DMS153 (cell line): ENCODE measurements around the gene CCDC190.
"Not testable (repeated sequence)": the region's sequence is repeated elsewhere in the genome, so short reads cannot be mapped to it uniquely, and the experiment has no call there.

Source experiments
- DNase-seq: peaks from one replicate; lab custom pipeline; 2025; lab: John Stamatoyannopoulos, UW

CCDC190 gene

DNA sequence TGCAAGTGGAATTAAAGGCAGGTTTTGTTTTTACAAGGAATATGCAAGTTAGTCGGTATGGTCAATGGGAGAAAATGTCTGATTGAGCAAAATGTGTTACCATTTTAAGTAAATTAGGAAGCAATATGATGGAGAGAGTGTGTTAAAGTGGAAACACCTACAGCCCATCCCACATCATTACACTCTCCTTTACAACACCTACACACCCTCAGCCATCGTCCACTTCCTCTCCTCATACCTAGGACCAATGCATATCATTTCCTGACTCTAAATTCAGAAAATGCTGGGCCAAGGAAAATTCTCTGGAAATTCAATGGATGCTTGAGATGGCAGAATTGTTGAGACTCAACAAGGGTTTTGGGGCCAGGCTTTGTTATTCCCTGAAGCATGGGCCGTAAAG is 16.4 kb upstream of the CCDC190 start:
- no peak for DNase-seq

DNA sequence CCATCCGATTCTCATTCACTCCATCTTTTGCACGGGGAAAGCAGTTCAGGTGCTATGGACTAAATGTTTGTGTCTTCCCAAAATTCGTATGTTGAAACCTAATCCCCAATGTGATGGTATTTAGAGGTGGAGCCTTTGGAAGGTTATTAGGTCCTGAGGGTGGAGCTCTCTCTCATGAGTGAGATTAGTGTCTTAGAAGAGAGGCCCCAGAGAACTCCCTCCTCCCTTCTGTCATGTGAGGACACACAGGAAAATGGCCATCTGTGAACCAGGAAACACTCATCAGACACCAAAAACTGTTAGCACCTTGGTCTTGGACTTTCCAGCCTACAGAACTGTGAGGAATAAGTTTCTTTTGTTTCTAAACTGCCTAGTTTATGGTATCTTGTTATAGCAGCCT is 15.8 kb upstream of the CCDC190 start:
- DNase-seq: no peak

- peak; percentile 93 for DNase-seq
Measured at GRCh38 chr1:162873671-162874666, 13.0 kb upstream of the CCDC190 start.

DNA sequence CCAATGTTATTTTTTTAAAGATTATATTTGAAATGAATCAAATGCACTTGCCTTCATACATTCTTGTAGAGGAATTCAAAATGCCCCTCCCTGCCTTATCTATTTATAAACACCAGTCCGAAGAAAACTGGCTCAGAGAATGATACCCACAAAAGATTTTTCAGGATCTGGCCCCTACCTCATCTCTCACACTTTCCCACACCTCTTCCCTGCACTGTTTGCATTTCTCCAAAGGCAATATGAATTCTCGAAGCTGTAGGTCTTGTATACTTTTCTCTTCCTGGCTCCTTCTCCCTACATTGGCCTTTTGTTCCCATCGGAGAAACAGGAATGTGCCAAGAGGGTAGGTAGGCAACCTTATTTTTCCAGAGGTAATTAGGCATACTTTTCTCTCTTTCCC is 12.0 kb upstream of the CCDC190 start:
- DNase-seq: no peak

GRCh38 chr1:162871417-162871816 is 10.4 kb upstream of the CCDC190 start:
- not testable (repeated sequence) for DNase-seq

DNA sequence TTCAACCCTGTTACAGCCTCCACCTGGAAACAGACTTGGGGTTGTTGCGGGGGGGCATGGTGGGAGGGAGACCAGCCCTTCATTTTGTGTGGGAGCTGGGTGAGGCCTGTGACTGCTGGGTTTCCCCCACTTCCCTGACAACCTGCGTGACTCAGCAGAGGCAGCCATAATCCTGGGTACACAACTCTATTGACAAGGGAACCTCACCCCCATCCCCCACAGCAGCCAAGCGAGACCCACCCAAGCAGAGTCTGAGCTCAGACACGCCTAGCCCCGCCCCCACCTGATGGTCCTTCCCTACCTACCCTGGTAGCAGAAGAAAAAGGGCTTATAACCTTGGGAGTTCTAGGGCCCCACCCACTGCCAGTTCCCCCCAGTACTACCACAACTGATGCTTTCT is 8.0 kb upstream of the CCDC190 start:
- DNase-seq: no peak

- no peak for DNase-seq
Measured at GRCh38 chr1:162861625-162862024, 650 bp upstream of the CCDC190 start.

DNA sequence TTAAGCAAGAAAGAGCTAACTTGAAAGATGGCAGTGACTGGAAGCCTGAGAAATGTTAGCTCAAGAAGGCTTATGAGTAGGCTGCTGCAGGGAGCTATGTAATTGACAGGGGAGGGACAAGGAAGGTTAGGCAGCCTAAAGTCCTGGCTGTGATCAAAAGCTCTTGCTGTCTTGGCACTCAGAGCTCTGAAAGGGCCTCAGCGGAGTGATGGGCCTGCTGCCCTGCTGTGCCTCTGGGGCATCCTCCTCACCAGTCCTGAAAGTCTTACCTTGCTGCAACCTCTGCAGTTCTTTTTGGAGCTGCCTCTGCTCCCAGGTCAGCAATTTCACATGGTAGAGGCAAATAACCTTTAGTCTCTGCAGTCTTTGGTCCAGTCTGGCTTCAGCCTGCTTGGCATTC is 1.8 kb downstream of the CCDC190 start:
- DNase-seq: no peak

DNA sequence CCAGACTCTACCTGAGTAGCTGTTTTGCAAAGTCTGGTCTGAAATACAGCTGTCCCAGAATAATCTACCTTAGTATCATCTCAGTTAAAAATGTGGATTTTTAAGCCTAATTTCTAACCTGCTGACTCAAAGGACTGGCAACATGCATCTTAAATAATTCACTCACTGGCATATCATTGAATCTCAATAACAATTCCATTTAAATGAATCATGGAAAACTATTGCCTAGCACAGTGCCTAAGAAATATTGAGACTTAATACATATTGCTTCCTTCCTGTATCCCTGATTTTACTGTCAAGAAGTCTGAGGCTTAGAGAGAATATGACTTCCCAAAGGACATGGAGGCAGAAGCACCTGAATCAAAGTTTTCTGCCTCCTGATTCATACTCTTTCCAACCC is 3.1 kb downstream of the CCDC190 start:
- DNase-seq: no peak

DNA sequence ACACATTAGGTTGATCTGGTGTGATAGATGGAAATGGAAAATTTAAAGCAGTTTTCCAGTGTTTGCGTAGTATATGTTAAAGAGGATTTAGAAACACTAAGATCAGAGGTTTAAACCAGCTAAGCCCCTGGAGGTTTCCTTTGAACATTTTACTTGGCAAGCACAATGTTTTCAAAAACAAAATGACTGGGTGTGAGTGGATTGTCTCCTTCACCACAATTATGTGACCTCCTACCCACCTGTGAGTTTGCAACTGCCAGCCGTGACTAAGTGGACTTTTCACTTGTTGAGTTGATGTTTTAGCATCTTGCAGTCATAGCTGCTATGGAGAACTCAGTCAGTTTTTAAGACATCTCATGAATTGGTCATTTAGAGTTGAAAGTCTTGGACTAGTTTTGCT is 4.7 kb downstream of the CCDC190 start:
- DNase-seq: no peak

- no peak for DNase-seq
Measured at GRCh38 chr1:162855461-162856150, 5.4 kb downstream of the CCDC190 start.

- peak; percentile 83 for DNase-seq
Measured at GRCh38 chr1:162854245-162854882, 6.6 kb downstream of the CCDC190 start.

DNA sequence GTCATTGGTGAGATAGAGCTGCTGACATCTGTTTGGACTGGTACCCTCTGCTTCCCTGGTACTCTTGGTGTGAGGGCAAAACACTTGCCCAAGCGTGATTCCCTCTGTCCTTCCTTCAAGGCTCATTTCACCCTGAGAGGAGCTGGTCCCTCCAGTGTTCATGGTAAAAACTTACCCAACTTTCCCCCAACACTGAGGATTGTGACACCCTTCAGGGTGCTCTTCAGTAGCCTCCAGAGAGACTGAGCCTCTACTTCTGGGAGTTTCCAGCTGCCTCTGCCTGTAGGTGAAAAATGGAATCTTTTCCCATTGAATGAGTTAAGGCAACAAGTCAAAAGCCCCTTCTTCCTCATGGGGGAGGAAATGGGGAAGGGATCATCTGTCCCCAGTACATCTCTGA is 9.6 kb downstream of the CCDC190 start:
- DNase-seq: no peak

GRCh38 chr1:162849711-162850110 is 11.3 kb downstream of the CCDC190 start:
- DNase-seq: no peak

DNA sequence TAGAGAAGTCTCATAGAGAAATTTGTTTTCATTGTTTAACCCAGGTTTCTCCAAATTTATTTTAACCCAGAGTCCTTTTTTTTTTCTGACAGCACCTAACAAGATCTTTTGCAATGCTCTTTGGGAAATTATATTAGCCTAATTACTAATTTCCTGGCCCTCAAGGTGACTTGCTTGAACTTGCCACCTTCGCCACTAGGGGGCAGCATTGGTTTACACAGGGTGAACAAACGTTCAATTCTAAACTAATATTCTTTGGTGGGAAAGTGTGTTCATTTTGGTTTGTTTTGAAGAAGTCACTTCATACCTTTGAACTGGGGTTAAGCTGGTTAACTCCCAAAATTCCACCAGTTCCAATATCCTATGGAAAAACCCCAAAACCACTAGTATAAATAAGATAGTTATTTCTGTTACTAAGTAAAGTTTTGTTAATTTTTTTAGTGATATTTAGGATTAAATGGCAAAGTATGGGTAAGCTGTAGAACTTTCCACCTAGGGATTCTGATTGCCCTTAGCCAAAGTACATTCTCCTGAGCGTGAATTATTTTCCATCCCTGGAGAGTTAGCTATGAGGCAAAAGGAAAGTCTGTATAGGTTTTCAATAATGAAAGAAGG is 13.0 kb downstream of the CCDC190 start:
- peak; percentile 52 for DNase-seq

- no peak for DNase-seq
Measured at GRCh38 chr1:162846256-162847212, 14.4 kb downstream of the CCDC190 start.

DNA sequence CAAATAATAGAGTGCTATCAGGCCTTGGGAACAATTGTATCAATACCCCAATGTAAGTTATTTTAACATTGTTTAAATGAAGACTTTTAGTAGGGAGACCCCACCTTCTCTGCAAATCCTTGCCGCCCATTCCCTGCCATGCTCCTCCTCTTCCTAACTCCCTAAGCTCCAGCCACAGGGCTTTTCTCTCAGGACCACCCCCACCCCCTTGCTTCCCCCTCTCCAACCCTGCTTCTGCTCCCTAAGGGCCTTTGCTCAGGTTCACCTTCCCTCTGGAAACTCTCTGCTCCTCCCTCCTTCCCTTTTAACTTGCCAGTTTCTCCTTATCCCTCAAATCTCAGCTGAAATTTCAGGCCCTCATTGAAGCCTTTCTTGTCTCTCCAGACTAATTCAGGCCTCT is 16.8 kb downstream of the CCDC190 start:
- no peak for DNase-seq

DNA sequence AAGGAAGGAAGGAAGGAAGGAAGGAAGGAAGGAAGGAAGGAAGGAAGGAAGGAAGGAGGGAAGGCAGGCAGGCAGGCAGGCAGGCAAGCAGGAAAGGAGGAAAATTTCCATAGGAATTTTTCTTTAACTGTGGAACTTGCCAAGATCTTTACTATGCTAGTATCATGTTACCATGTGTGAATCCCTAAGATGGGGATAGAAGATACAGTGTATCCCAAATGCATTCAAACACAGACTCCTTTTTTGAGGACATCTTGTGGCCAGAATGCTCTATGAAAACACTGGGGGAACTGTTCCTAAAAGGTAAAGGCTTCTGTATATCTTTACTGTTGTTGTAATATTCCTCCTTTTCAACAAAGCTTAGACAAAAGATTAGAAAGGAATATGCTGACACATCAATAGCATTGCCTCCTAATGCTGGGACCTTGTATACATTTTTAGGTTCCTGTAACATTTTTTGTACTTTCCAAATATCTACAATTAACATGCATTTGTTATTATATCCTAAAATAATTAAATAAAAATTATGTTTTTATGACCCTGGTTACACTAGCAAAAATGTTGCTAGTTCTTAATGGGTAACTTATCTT is 20.6 kb downstream of the CCDC190 start:
- DNase-seq: no peak

- no peak for DNase-seq
Measured at GRCh38 chr1:162838863-162839262, 22.1 kb downstream of the CCDC190 start.

- no peak for DNase-seq
Measured at GRCh38 chr1:162835157-162835899, 25.6 kb downstream of the CCDC190 start.
